Panc1 (cell line): ENCODE results near the gene B4GALNT1. TPM values are rescaled to one million over a fixed set of nuclear protein-coding genes. Genes with fewer than 3 reads are reported as not detected.
"Not testable (repeated sequence)": the region's sequence is repeated elsewhere in the genome, so short reads cannot be mapped to it uniquely, and the experiment has no call there.

Experiments
- ATAC-seq: fragments of 200-7000 bp; cut with Tn5 transposase; 2 replicates; pipeline ENCODE4 v1.9.1; 2020; ENCODE audit warnings: mild to moderate bottlenecking, moderate library complexity
- BruUV-seq: library from RNA; stranded (reverse); fragments of 400-500 nt; replicated peaks from 2 replicates; lab custom pipeline; 2021; lab: Mats Ljungman, UMichigan
- CTCF ChIA-PET: fragments of 300-600 bp; sonication (Branson Sonifier 250); formaldehyde crosslinking; loops from one replicate; lab custom pipeline; 2022; ENCODE audit warnings: antibody characterized with exemption; lab: Charles Lee
- POLR2A ChIA-PET: fragments of 300-600 bp; sonication (Branson Sonifier 250); formaldehyde crosslinking; loops from one replicate; lab custom pipeline; 2022; ENCODE audit warnings: antibody characterized with exemption; lab: Charles Lee
- DNase-seq: peaks from one replicate; pipeline ENCODE4 v3.0.0-alpha.2; 2010; ENCODE audit warnings: low read depth, low spot score
- H3K27ac ChIP-seq: 2 replicates; pipeline ENCODE4 v1.5.1; 2011; ENCODE audit warnings: mild to moderate bottlenecking, low read length, inconsistent platforms
- H3K27me3 ChIP-seq: fragments of 200-500 bp; sonication (Bioruptor generic); 2 replicates; pipeline ENCODE4 v1.6.0; 2014; ENCODE audit warnings: low read length, inconsistent platforms; ENCODE audit not compliant: control insufficient read depth, insufficient read depth
- H3K36me3 ChIP-seq: fragments of 200-500 bp; sonication (Bioruptor generic); 2 replicates; pipeline ENCODE4 v1.5.1; 2014; ENCODE audit warnings: inconsistent platforms, mild to moderate bottlenecking, low read length, moderate library complexity; ENCODE audit not compliant: control insufficient read depth, insufficient read depth
- H3K4me1 ChIP-seq: 2 replicates; pipeline ENCODE4 v1.5.1; 2011; ENCODE audit warnings: inconsistent platforms, mild to moderate bottlenecking, low read length, moderate library complexity; ENCODE audit not compliant: control insufficient read depth, insufficient read depth
- H3K4me3 ChIP-seq, 2 experiments: 2 replicates each; pipeline ENCODE4 v1.5.1; 2011 to 2012; ENCODE audit warnings: low read depth in 2 of 2, low read length in 2 of 2, mild to moderate bottlenecking in 2 of 2, inconsistent platforms in 1 of 2, moderate library complexity in 1 of 2
- H3K9me3 ChIP-seq: fragments of 200-500 bp; sonication (Bioruptor generic); 2 replicates; pipeline ENCODE4 v1.5.1; 2014; ENCODE audit warnings: low read depth, mild to moderate bottlenecking, inconsistent platforms, low read length, moderate library complexity; ENCODE audit not compliant: control insufficient read depth, insufficient read depth
- POLR2AphosphoS5 ChIP-seq: IDR thresholded peaks from 2 replicates; pipeline ENCODE4 v1.6.1; 2012; ENCODE audit warnings: mild to moderate bottlenecking, low read depth, low read length, moderate library complexity
- SIN3A ChIP-seq: IDR thresholded peaks from 2 replicates; pipeline ENCODE4 v1.6.1; 2012; ENCODE audit warnings: low read depth, mild to moderate bottlenecking, low read length, moderate library complexity, borderline replicate concordance; ENCODE audit not compliant: insufficient read depth
- TCF7L2 ChIP-seq: IDR thresholded peaks from 2 replicates; pipeline ENCODE4 v1.6.1; 2011; ENCODE audit warnings: mild to moderate bottlenecking, low read depth, low read length, inconsistent platforms
- in situ Hi-C: cut with HindIII; loops from 2 replicates; pipeline ENCODE4 v1.10.0; 2016; ENCODE audit warnings: low sequenced_read_pairs, low pct_unique_long_range_greater_than_20kb
- intact Hi-C: fragments of 100-400 bp; cut with micrococcal nuclease; formaldehyde crosslinking; loops from one replicate; pipeline ENCODE4 v1.10.0; 2022; ENCODE audit not compliant: unreplicated experiment
- total RNA-seq: library from RNA; stranded (reverse); gene quantifications from one replicate; pipeline ENCODE4 v1.2.1, GENCODE V29; 2021; ENCODE audit not compliant: unreplicated experiment
- TF ChIP-seq, protein P1 (sequence below), 2 experiments: IDR thresholded peaks; 2 replicates each; pipeline ENCODE4 v1.6.1; 2011 to 2012; ENCODE audit warnings: low read depth in 2 of 2, control low read depth in 1 of 2, low read length in 1 of 2, mild to moderate bottlenecking in 1 of 2, moderate library complexity in 1 of 2; ENCODE audit not compliant: insufficient read depth in 1 of 2
- TF ChIP-seq, protein P2 (sequence below): fragments of 450-650 bp; IDR thresholded peaks from 2 replicates; pipeline ENCODE4 v1.5.1; 2017; ENCODE audit warnings: mild to moderate bottlenecking

Gene B4GALNT1
- total RNA-seq, 1 experiment from 2014 or later: 48.6 TPM

DNA sequence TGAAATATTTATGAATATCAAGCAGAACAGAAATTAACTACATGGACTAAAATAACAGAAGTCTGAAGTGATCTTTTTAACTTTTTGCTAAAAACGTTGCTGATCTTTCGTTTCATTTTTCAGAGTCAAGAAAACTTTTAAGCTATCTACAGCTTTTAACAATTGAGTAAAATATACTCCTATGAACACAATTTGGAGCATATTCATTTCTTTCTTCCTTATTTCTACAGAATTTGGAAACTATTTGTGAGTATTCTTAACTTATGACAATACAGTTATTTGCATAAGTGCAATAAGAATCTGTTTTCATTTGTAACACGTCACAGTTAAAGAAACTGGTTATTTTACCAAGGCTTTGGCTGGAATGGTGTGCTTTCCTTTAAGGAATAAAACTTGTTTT is 21.0 kb upstream of the B4GALNT1 start:
- intact Hi-C loops (no loop called here), in situ Hi-C loops (no loop called here)
- Histone ChIP-seq H3K9me3 (no peaks in the 10 kb centered on the region), H3K27me3 (no peaks in the 10 kb centered on the region), H3K27ac (no peak overlapping the region), H3K4me3 (no peak overlapping the region), H3K4me1 (no peaks in the 10 kb centered on the region), H3K36me3 (no peaks in the 10 kb centered on the region)
- DNase-seq: no peak
- ATAC-seq: no peak
- TF ChIP-seq TCF7L2: no peak
- TF ChIP-seq, protein P1, sequence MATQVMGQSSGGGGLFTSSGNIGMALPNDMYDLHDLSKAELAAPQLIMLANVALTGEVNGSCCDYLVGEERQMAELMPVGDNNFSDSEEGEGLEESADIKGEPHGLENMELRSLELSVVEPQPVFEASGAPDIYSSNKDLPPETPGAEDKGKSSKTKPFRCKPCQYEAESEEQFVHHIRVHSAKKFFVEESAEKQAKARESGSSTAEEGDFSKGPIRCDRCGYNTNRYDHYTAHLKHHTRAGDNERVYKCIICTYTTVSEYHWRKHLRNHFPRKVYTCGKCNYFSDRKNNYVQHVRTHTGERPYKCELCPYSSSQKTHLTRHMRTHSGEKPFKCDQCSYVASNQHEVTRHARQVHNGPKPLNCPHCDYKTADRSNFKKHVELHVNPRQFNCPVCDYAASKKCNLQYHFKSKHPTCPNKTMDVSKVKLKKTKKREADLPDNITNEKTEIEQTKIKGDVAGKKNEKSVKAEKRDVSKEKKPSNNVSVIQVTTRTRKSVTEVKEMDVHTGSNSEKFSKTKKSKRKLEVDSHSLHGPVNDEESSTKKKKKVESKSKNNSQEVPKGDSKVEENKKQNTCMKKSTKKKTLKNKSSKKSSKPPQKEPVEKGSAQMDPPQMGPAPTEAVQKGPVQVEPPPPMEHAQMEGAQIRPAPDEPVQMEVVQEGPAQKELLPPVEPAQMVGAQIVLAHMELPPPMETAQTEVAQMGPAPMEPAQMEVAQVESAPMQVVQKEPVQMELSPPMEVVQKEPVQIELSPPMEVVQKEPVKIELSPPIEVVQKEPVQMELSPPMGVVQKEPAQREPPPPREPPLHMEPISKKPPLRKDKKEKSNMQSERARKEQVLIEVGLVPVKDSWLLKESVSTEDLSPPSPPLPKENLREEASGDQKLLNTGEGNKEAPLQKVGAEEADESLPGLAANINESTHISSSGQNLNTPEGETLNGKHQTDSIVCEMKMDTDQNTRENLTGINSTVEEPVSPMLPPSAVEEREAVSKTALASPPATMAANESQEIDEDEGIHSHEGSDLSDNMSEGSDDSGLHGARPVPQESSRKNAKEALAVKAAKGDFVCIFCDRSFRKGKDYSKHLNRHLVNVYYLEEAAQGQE (IDR thresholded peaks at IDR 0.05; ENCODE audit: insufficient read depth in 1 of 2, low read depth in 2 of 2, low read length in 1 of 2): no peak
- no peak for TF ChIP-seq SIN3A
- TF ChIP-seq POLR2AphosphoS5: no peak
- TF ChIP-seq, protein P2, sequence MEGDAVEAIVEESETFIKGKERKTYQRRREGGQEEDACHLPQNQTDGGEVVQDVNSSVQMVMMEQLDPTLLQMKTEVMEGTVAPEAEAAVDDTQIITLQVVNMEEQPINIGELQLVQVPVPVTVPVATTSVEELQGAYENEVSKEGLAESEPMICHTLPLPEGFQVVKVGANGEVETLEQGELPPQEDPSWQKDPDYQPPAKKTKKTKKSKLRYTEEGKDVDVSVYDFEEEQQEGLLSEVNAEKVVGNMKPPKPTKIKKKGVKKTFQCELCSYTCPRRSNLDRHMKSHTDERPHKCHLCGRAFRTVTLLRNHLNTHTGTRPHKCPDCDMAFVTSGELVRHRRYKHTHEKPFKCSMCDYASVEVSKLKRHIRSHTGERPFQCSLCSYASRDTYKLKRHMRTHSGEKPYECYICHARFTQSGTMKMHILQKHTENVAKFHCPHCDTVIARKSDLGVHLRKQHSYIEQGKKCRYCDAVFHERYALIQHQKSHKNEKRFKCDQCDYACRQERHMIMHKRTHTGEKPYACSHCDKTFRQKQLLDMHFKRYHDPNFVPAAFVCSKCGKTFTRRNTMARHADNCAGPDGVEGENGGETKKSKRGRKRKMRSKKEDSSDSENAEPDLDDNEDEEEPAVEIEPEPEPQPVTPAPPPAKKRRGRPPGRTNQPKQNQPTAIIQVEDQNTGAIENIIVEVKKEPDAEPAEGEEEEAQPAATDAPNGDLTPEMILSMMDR: no peak
- ChIA-PET CTCF (no interaction called here), POLR2A (no interaction called here)
- BruUV-seq: no TSS peak

DNA sequence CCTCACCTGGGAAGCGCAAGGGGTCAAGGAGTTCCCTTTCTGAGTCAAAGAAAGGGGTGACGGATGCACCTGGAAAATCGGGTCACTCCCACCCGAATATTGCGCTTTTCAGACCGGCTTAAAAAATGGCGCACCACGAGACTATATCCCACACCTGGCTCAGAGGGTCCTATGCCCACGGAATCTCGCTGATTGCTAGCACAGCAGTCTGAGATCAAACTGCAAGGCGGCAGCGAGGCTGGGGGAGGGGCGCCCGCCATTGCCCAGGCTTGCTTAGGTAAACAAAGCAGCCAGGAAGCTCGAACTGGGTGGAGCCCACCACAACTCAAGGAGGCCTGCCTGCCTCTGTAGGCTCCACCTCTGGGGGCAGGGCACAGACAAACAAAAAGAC is 13.7 kb upstream of the B4GALNT1 start:
- in situ Hi-C loops, H3K36me3 ChIP-seq, intact Hi-C loops, H3K4me1 ChIP-seq, ATAC-seq, BruUV-seq, H3K4me3 ChIP-seq, POLR2A ChIA-PET, H3K27me3 ChIP-seq, H3K9me3 ChIP-seq, DNase-seq, H3K27ac ChIP-seq: not testable (repeated sequence)
- CTCF ChIA-PET: interaction anchor here (0.9 kb wide), 1 partner anchor 65 kb away, joined by 5 read pairs; no protein-coding TSS in a partner anchor

DNA sequence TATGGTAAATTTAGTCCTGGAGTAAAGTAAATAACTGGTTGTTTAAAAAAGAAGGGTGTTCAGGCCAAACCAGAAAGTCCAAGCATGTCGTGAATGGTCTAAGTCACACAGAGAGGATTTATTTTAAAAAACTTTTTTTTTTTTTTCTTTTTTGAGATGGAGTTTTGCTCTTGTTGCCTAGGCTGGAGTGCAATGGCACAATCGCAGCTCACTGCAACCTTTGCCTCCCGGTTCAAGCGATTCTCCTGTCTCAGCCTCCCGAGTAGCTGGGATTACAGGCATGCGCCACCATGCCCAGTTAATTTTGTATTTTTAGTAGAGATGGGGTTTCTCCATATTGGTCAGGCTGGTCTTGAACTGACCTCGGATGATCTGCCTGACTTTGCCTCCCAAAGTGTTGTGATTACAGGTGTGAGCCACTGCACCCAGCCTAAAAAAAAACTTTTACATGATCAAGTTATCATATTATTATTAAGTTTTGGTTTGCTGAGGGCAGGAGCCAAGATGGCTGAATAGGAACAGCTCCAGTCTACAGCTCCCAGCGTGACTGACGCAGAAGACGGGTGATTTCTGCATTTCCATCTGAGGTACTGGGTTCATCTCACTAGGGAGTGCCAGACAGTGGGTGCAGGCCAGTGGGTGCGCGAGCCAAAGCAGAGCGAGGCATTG is 13.1 kb upstream of the B4GALNT1 start:
- BruUV-seq, POLR2A ChIA-PET, H3K36me3 ChIP-seq, ATAC-seq, H3K4me1 ChIP-seq, in situ Hi-C loops, H3K9me3 ChIP-seq, H3K4me3 ChIP-seq, H3K27ac ChIP-seq, DNase-seq, intact Hi-C loops, H3K27me3 ChIP-seq: not testable (repeated sequence)
- CTCF ChIA-PET: interaction anchor here (0.9 kb wide), 1 partner anchor 65 kb away, joined by 5 read pairs; no protein-coding TSS in a partner anchor
